Measurements from ENCODE around the gene NOP56. TPM values are rescaled to one million over a fixed set of nuclear protein-coding genes. Genes with fewer than 3 reads are reported as not detected.

NOP56 gene
- total and polyA plus RNA-seq, 4 donors, result 34.2 to 63.7 (median 46.5) TPM

DNA sequence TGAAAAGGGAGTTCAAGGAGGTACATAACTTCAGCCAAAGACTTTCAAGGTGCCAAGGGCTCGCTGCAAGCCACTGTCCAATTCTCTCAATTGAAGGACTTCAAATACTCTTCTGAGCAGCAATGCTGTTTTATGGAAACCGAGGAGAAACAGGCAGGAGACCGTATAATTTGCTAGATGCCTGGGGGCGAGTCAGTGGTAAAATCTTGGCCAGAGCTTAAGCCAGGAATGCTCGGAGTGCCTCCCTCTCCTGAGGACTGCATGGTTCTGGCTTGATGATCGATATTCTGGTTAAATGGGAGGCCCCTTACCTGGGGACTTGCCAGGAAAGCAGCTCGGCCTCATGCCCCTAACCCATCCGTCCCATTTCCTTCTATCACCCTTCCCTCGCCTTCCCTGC lies 35.8 kb upstream of the NOP56 start:
- Histone ChIP-seq H3K9ac (ENCODE audit: low read depth in 1 of 2, low read length in 2 of 2) (no peak overlapping the region), H3K27ac (ENCODE audit: low read depth in 1 of 2, low read length in 2 of 2) (no peak overlapping the region), H3K4me1 (ENCODE audit: control insufficient read depth in 4 of 4, insufficient read depth in 4 of 4, low read length in 3 of 4) (no peaks in the 10 kb centered on the region), H3K27me3 (ENCODE audit: control insufficient read depth in 4 of 4, insufficient read depth in 4 of 4, low read length in 3 of 4) (no peaks in the 10 kb centered on the region), H3K4me3 (ENCODE audit: low read depth in 1 of 3, low read length in 3 of 3) (no peak overlapping the region), H3K9me3 (ENCODE audit: control insufficient read depth in 4 of 4, low read length in 3 of 4) (no peaks in the 10 kb centered on the region), H3K36me3 (ENCODE audit: control insufficient read depth in 4 of 4, insufficient read depth in 3 of 4, low read depth in 1 of 4, low read length in 3 of 4) (no peaks in the 10 kb centered on the region)
- TF ChIP-seq HNF4G (IDR thresholded peaks at IDR 0.05) (no peak), RXRA (IDR thresholded peaks at IDR 0.05) (no peak), YY1 (IDR thresholded peaks at IDR 0.05) (no peak), HNF4A (conservative IDR thresholded peaks at IDR 0.05) (no peak), NR2F2 (IDR thresholded peaks at IDR 0.05) (no peak), EGR1 (IDR thresholded peaks at IDR 0.05; ENCODE audit: low read depth in 2 of 2) (no peak), TAF1 (conservative IDR thresholded peaks at IDR 0.05) (no peak), SP1 (IDR thresholded peaks at IDR 0.05) (no peak), FOXA2 (IDR thresholded peaks at IDR 0.05) (no peak), JUND (IDR thresholded peaks at IDR 0.05) (no peak), RAD21 (IDR thresholded peaks at IDR 0.05) (no peak), FOXA1 (IDR thresholded peaks at IDR 0.05) (no peak)
- TF ChIP-seq, protein P1, sequence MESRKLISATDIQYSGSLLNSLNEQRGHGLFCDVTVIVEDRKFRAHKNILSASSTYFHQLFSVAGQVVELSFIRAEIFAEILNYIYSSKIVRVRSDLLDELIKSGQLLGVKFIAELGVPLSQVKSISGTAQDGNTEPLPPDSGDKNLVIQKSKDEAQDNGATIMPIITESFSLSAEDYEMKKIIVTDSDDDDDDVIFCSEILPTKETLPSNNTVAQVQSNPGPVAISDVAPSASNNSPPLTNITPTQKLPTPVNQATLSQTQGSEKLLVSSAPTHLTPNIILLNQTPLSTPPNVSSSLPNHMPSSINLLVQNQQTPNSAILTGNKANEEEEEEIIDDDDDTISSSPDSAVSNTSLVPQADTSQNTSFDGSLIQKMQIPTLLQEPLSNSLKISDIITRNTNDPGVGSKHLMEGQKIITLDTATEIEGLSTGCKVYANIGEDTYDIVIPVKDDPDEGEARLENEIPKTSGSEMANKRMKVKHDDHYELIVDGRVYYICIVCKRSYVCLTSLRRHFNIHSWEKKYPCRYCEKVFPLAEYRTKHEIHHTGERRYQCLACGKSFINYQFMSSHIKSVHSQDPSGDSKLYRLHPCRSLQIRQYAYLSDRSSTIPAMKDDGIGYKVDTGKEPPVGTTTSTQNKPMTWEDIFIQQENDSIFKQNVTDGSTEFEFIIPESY (IDR thresholded peaks at IDR 0.05), result no peak
- TF ChIP-seq, protein P2, sequence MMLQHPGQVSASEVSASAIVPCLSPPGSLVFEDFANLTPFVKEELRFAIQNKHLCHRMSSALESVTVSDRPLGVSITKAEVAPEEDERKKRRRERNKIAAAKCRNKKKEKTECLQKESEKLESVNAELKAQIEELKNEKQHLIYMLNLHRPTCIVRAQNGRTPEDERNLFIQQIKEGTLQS (IDR thresholded peaks at IDR 0.05), result no peak
- TF ChIP-seq, protein P3, sequence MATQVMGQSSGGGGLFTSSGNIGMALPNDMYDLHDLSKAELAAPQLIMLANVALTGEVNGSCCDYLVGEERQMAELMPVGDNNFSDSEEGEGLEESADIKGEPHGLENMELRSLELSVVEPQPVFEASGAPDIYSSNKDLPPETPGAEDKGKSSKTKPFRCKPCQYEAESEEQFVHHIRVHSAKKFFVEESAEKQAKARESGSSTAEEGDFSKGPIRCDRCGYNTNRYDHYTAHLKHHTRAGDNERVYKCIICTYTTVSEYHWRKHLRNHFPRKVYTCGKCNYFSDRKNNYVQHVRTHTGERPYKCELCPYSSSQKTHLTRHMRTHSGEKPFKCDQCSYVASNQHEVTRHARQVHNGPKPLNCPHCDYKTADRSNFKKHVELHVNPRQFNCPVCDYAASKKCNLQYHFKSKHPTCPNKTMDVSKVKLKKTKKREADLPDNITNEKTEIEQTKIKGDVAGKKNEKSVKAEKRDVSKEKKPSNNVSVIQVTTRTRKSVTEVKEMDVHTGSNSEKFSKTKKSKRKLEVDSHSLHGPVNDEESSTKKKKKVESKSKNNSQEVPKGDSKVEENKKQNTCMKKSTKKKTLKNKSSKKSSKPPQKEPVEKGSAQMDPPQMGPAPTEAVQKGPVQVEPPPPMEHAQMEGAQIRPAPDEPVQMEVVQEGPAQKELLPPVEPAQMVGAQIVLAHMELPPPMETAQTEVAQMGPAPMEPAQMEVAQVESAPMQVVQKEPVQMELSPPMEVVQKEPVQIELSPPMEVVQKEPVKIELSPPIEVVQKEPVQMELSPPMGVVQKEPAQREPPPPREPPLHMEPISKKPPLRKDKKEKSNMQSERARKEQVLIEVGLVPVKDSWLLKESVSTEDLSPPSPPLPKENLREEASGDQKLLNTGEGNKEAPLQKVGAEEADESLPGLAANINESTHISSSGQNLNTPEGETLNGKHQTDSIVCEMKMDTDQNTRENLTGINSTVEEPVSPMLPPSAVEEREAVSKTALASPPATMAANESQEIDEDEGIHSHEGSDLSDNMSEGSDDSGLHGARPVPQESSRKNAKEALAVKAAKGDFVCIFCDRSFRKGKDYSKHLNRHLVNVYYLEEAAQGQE (IDR thresholded peaks at IDR 0.05), result no peak
- TF ChIP-seq, protein P4, sequence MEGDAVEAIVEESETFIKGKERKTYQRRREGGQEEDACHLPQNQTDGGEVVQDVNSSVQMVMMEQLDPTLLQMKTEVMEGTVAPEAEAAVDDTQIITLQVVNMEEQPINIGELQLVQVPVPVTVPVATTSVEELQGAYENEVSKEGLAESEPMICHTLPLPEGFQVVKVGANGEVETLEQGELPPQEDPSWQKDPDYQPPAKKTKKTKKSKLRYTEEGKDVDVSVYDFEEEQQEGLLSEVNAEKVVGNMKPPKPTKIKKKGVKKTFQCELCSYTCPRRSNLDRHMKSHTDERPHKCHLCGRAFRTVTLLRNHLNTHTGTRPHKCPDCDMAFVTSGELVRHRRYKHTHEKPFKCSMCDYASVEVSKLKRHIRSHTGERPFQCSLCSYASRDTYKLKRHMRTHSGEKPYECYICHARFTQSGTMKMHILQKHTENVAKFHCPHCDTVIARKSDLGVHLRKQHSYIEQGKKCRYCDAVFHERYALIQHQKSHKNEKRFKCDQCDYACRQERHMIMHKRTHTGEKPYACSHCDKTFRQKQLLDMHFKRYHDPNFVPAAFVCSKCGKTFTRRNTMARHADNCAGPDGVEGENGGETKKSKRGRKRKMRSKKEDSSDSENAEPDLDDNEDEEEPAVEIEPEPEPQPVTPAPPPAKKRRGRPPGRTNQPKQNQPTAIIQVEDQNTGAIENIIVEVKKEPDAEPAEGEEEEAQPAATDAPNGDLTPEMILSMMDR (IDR thresholded peaks at IDR 0.05; ENCODE audit: low read depth, low read length, missing input control), result no peak
- TF ChIP-seq, protein P5, sequence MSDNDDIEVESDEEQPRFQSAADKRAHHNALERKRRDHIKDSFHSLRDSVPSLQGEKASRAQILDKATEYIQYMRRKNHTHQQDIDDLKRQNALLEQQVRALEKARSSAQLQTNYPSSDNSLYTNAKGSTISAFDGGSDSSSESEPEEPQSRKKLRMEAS (IDR thresholded peaks at IDR 0.05), result no peak
- WGBS, result 76% methylated on average over 9 of the region's 9 CpGs
- no peak for DNase-seq (ENCODE audit: low spot score)
